DMS 273 (cell line): ENCODE measurements around the gene ABI2.
"Not testable (repeated sequence)": the region's sequence is repeated elsewhere in the genome, so short reads cannot be mapped to it uniquely, and the experiment has no call there.

ENCODE experiments used
- DNase-seq: peaks from one replicate; lab custom pipeline; 2025; ENCODE audit not compliant: unreplicated experiment; lab: John Stamatoyannopoulos, UW

The ABI2 gene

DNA sequence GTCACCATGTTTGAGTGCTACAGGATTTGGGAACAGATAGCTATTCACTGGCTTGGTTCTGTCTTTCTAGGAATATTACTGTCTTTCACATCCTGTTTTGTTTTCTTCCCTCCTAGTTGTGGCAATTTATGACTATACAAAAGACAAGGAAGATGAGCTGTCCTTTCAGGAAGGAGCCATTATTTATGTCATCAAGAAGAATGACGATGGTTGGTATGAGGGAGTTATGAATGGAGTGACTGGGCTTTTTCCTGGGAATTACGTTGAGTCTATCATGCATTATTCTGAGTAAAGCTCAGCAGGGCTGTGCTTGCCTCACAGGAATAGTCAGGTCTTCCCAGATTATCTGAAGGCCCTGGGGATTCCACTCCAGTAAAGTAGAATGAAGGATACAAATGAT lies 98.9 kb downstream of the ABI2 start:
- no peak for DNase-seq

DNA sequence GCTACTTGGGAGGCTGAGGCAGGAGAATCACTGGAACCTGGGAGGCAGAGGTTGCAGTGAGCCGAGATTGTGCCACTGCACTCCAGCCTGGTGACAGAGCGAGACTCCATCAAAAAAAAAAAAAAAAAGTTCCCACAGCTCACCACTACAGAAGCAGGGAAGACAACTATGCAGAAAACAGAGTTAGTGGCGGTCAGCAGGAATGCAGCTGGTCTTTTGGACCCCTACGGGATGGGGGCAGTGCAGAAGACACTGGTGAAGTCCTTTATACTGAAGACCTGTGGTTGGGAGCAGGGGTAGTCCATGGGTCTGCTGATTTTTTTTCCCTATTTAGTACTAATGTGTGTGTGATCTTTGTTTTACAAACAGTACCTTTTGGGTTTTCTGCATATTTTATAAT lies 101.4 kb downstream of the ABI2 start:
- not testable (repeated sequence) for DNase-seq

DNA sequence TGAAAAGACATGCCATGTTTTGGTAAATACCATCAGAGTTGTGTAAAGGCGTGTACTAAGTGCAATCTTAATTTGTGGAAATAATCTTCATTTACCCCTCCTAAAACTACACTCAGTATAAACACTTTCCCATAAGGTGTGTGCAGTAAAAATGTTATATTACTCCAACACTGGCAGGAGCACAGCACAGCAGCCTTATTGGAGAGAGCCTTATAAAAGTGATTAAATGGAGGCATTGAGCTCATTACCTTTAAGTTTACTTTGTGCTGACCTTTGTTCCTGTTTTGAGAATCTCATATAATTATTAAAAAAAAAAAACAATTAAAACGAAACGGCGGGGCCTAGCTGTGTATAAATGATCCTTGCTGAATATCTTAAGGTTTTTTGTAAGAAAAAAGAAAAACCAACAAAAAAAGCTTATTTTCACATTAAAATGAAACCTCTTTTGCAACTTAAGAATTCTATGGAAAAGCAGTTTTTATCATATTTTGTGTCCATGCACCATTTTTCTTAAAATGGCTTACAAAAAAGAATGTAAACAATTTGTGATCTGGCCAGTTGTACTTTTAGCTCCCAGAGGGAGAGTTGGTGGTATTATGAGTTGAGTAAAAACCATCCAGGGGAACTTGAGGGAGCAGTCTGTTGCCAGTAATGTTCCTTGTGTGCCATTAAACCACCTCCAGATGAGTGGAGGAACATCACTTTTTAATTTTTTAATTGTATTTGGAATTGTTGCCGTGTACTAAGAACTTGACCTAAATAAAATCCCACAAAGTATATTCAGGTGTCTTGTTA lies 103.4 kb downstream of the ABI2 start:
- DNase-seq: no peak

DNA sequence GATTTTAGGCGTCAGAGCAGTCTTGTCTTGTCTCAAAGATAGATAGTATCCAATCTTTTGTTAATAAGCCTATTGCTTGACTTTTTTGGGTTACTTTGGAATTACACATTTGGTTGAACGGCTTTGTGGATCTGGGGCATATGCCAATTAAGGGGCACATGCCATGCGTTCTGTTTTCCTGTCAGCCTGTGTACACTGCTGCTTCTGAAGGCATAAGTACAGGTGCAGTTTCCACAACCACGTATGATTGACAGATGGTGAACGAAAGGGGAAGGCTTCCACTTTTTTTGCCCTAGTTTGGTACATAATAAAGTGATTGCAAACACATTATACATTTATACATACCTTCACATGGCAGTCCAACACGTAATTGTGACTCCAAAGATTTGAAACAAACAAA lies 104.6 kb downstream of the ABI2 start:
- no peak for DNase-seq

DNA sequence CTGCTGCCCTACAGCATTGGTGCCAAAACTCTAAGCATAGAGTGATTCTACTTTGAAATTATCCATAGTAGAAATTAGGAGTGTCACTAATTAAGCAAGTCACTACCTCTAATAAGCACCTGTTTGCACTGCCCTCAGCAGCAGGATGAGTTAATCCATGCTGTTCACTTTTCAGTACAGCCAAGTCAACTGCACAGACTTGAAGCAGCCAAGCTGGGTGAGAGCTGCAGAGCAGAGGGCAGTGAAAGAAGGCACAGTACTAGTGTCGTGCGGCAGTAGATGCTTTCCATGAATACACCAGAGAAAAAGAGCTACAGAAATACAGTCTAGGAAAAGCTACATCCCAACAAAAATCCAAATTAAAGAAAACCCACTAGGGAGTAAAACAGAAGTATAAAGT lies 108.3 kb downstream of the ABI2 start:
- DNase-seq: no peak

DNA sequence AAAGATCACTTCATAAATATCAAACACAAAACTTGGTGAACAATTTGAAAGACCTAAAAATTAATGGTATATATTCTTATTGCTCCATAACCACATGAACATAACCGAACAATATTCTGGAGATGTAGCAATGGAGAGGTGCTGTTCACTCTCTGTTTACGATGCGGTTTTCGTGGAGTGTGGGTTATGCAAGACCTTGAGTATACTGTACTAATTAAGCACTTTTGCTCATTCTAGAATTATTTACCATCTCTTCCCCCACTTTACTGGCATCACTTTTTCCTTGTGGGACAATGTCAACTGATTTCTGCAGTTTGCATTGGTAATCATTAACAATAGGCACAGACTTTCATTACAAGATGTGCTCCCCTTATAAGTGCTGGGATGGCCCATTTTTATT lies 109.3 kb downstream of the ABI2 start:
- DNase-seq: no peak

DNA sequence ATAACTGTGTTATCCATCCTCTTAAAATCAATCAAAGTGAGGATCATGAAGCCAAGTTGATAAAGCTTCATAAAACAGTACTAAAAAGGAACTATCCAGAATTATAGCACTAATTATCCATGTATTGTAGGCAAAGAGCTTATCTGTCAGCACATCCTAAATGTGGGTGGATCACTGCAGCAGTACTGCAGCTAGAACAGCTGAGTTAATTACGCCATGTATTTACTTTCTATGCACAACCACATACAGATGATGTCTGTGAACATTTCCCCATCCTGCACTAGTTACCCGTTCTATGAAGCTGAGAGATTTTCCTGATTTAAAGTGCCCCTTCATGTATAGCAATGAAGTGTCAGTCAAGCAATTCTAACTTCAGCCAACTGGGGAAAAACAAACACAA lies 110.3 kb downstream of the ABI2 start:
- no peak for DNase-seq

DNA sequence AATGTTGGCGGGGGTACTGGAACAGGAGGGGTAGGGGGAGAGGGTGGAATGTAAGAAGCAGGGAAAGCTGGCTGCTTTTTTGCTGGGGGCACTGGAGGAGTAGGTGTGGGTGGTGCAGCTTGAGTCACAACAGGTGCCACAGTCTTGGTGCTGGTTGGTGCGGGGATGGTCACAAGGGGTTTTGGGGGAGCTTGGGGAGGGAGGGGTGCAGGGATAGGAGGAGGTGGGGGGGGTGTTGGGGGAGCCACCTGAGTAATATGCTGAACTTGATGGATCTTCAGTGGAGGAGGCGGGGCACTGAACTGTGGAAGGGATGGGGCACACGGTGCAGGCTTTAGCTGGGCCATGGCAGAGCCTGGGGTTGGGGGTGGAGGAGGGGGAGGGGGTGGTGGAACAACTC lies 112.5 kb downstream of the ABI2 start:
- no peak for DNase-seq

DNA sequence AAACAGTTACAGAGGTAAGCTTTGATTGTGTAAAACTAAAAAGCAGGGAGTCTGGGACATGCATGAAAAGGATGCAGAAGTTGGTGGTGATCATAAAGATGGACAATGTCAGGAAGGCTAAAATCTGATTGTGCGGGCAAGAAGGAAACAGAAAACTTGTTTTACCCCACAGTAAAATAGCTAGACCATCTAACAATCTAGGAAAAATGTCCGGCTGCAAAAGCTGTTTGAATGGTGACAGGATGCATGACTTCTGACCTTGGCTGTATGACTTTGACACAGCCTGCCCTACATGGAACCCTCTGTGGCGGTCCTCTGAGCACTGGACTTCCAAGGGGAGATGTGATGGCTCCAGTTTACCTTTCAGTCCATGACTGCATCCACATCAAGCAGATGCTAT lies 113.3 kb downstream of the ABI2 start:
- DNase-seq: no peak

DNA sequence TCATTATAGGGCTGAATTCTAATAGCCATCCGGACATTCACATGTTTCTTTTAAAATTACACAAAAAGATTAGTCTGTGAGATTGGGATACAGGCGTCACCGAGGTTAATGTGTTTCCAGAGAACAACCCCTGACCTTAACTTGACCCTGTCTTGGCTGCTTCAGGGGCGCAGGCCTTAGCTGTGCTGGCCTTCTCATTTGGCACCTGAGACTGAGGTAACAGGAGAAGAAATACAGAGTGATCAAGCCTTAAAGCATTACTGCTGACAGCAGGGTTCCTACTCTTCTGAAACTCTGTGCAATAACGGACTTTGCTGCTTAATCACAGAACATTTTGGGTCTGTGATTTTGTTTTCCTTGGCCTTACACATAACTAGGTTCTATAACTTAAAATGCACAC lies 114.3 kb downstream of the ABI2 start:
- no peak for DNase-seq

DNA sequence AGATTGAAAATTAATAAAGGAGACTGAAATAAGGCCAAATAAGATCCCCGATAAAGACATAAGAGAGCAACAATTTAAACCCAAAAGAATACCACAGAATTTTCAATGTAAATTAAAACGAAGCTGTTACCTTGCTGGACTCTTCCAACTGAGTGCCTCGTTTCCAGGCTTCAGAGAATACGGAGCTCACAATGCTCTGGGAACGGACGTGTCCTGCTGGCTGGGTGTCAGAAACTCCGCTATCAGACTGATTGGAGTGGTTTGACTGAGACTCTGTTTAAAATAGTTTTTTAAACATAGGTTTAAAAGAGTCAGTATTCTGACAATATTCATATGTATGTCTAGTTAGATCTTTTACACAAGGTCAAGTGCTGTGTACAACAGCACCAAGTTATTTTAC lies 116.5 kb downstream of the ABI2 start:
- DNase-seq: no peak

DNA sequence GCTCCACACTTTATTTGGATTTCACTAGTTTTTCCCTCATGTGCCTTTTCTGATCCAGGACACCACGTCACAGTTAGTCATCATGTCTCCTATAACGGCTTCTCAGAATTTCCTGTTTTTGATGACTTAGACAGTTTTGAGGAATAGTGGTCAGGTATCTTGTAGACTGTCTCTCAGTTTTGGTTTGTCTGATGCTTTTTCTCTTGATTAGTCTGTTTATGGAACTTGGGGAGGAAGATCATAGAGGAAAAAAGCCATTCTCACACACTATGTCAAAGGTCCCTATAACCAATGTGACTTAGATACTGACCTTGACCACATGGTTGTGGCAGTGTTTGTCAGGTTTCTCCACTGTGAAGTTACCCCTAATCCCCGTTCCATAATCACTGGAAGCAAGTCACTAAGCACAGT lies 117.9 kb downstream of the ABI2 start:
- DNase-seq: no peak

DNA sequence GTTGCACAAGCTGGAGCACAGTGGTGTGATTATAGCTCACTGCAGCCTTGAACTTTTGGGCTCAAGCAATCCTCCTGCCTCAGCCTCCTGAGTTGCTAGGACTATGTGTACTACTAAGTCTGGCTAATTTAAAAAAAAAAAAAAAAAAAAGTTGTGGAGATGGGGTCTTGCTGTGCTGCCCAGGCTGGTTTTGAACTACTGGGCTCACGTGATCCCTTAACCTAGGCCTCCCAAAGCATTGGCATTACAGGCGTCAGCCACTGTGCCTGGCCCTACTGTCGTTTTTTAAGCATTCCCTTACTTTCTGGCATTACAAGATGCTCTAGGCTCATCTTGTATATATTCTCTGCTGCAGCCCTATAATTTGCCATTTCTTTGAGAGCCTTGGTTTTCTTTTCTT lies 118.6 kb downstream of the ABI2 start:
- DNase-seq: no peak

DNA sequence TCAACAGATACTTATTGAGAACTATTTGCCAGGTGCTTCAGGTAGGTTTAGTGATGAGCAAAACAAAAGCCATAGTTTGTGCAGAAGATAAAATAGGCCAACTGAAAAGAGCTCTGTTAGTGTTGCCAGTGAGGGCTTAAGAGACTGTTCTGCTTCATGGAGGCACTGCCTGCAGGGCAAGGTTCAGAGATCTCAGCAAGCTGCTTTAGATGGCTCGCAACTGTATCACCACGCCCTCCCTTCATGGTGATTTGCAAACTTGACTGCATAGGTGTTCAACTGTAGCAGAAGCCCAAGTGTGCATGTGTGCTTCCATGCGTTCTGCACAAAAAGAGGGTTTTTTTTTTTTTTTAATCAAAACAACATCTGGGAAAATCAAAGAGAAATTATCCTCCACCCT lies 122.4 kb downstream of the ABI2 start:
- no peak for DNase-seq

DNA sequence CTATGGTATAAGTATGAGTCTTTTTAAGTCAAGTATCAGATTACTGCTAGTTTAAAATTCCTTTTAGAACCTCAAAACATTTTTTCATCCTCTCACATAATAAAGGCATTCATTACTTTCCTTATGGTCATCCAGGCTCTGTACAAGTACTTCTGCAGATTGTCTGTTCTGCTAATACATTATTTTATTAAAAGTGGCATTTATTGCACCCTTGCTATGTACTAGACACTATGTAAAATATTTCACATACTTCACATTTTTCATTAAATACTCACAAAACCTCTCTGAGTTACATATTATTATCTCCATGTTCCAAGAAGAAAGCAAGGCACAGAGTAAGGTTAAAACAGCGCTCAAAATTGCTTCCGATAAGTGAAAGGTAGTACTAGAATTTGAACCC lies 122.8 kb downstream of the ABI2 start:
- no peak for DNase-seq

DNA sequence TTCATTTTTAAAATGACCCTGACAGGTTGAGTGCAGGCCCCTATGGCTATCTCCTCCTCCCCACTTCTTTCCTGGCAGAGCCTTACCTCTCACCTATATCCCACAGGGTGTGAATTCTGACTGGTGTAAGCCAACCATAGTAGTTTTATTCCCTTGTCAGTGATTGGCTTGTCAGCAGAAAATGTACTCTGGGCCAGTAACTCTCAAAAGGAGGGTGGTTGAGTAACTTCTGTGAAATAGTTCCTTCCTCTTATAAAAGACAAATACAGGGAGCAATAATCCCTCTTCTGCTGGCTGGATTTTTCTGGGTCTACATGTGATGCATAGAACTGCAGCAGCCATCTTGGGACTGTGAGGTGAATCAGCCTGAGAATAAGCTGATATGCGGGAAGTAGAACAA lies 123.5 kb downstream of the ABI2 start:
- no peak for DNase-seq

DNA sequence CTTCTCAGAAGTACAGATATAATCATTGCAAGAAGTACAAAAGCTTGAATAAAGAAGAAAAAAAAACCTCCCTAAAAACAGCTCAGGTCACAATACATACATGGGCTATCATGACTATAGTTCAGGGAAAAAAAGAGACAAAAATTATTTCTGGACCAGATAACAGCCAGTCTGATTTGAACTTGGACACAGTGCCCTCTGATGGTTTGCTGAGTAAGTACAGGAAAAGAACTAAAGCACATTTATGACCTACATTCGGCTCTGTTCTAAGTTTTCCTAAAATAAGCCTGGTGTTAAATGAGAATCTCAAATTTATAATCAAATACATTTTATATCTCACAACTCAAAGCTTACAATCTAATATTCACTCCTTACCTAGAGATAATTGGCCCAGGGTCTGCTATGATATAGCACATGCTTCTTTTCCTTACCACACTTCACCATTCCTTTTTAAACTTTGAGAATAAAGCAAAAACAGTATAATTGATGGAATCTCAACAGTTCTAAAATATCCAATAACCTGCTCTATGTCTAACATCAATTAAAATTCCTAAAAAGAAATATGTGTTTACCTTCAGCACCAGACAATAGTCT lies 125.8 kb downstream of the ABI2 start:
- peak; percentile 67 for DNase-seq

DNA sequence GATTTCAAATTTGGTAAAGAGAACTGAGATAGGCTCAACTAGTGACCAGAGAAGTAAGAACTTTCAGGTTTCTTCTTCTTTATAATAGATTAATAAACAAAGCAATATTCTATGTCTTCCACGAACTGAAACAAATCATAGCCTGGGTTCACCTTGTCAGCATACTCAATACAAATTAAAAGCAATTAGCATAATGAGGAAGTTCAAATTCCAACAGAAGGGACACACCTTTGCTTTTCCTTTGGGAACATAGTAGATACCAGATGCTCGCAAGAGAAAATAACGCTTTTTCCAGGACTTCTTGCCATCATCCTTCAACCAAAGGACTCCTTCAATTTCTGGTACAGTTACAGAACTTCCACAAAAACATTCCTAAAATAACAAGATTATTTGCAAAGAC lies 127.0 kb downstream of the ABI2 start:
- no peak for DNase-seq

DNA sequence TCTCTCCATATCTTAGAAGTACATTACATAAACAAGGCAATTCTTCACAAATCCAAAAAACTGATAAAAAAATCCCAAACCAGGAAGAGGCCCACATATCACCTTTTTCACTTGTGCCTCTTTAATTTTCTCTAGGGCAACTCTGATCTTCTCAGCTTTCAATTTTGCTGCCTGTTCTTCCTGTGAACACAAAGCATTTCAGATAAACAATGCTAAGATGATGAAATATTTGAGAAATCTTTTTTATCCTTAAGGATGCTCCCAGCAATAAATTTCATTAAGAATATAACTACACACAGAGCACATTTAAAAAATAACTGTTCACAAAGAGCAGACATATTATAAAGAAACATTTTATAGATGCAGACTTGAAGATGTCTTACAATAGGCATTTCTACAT lies 133.6 kb downstream of the ABI2 start:
- DNase-seq: no peak

DNA sequence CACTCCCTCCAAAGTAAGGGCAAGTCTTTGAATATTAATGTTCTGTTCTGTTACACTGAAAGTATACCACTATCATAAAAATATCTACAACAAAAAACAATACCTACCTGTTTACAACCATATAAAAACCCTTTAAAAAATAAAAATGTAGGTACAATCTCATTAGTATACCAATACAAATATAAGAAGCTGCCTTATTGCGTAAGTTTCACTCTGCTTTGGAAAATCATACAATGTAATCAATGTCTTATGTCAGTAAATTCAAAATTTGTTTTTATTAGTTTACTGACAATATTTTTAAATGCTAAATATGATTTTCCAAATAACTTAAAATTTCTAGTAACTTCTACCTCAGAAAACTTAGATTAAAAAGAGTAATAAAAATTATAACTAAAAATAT lies 134.1 kb downstream of the ABI2 start:
- no peak for DNase-seq

DNA sequence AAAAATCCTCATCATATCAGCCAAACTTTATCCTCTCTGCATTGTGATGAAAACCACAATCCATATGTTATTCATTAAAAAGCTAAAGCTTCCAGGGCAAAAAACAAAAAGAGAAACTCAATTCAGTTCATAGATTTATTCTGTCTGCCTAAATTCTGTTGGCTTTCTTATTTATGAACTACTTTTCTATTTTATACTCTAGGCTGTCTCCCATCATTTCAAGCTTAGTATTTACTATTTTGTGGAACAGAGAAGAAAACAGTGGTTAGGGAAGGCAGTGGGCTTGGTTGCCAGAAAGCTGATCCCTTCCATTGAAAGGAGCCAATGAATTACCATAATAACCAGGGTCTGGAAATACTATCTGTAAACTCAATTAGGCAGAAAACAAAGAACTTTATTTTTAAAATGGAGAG lies 135.1 kb downstream of the ABI2 start:
- DNase-seq: peak; percentile 5

DNA sequence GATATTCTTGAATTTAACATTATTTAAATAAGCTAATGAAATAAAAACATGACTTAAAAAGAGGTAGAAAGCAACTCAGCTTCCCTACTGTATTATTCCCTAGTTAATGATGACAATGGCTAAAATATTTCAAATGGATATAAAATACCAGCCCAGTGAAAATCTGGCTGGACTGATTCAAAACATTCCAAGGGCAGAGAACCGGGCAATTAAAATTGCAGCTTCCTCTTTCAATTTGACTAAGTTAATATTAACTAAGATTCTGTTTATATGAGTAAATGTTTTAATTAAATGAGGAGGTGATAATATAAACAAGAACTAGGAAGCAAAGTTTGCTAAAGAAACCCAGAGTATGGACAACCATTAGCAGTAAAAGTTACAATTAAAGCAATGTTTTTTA lies 141.4 kb downstream of the ABI2 start:
- DNase-seq: no peak

DNA sequence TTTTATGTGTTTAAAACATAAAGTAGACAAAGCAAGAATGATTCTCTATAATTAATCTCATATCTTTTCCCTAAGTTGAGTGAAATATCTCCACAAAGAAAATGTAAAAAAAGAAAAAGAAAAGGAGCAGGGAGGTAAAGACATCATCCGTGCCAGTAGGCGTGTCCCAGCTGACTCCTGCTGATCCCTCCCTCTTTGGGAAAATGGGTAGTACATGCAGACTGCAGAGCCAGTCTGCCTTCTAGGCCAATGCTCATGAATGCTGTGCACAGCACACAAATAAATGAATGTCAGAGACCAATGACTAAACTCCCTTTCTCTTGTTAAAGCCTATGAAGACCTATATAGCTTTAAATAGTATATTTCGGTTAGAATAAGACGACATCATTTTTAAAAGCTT lies 142.2 kb downstream of the ABI2 start:
- no peak for DNase-seq
